ENCODE data around the gene SMIM21. TPM values are rescaled to one million over a fixed set of nuclear protein-coding genes. Genes with fewer than 3 reads are reported as not detected.
A peak's percentile ranks its signal among the peaks of the same experiment; 100 is the strongest.

The SMIM21 gene
- total RNA-seq, 2 experiments from 2014 or later = not detected

DNA sequence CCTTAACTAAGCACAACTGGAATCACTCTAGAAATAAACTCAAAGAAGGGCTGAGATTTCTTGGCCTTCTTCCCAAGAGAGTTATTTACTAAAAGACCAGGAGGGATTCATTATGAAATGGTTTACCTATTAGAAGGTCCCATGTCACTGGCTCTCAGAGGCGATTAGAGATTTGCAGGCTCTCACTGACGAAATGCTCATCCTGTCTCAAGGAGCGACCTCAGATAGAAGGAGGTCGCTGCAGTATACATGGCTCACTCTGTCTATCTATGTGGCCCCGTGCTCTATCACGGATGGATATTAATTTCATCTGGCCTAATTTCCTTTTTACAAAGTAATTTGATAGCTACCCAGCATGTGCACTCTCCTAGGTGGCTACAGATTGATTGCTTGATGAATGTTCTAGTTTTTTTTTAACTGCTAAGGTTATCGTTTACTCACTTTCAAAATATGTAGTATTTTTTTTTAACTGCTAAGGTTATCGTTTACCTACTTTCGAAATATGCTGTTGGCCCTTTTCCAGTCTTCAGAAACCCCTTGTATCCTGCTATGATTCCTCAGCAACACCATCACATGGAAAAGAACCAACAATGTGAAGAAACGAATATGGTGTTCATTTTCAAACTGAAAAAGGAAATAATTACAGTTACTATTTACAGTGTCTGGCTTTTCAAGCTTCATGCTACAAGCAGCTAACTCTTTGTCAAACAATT is 9.1 kb downstream of the SMIM21 start:
- Mint-ChIP-seq H3K27ac (no peak overlapping the region), H3K4me3 (no peak overlapping the region), H3K27me3 (peaks cover 8% of the 10 kb centered on the region), H3K36me3 (ENCODE audit: low read depth) (no peaks in the 10 kb centered on the region), H3K9me3 (ENCODE audit: low read depth) (no peaks in the 10 kb centered on the region), H3K4me1 (no peaks in the 10 kb centered on the region)
- DNase-seq (no peak), ATAC-seq (no peak)
- intact Hi-C loops (cut with DNase I, micrococcal nuclease) = no loop called here
- POLR2A ChIA-PET = no interaction called here
- CTCF ChIA-PET = no interaction called here

DNA sequence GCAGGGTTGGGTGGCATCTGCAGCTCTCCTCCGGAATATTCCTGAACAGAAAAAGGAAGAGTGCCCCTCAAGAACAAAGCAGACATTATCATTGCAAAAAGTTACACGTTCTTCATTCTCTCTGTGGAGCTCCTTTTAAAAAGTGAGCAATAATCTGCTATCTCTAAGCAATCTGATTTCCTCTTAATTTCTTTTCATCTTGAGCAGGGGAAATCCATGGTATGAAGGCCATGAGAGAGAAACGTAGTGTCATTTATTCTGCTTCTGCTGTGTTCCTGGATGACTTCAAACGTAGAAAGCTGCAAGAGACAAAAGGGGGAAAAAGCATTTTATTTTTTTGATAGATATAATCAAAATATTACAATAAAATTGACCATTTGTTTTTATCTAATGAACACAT is 16.9 kb downstream of the SMIM21 start:
- no peak overlapping the region for H3K4me3 Mint-ChIP-seq
- H3K4me1 Mint-ChIP-seq = peaks cover 24% of the 10 kb centered on the region
- H3K9me3 Mint-ChIP-seq (ENCODE audit: low read depth) = no peaks in the 10 kb centered on the region
- no peaks in the 10 kb centered on the region for H3K36me3 Mint-ChIP-seq (ENCODE audit: low read depth)
- H3K27ac Mint-ChIP-seq = no peak overlapping the region
- ATAC-seq = no peak
- no peak for DNase-seq
- H3K27me3 Mint-ChIP-seq = peaks cover 9% of the 10 kb centered on the region
- ChIA-PET POLR2A (no interaction called here), CTCF (interaction anchor here (0.7 to 1.2 kb wide), 2 partner anchors 9 to 1074 kb away, joined by 3 read pairs; no protein-coding TSS in a partner anchor)
- intact Hi-C loops (cut with DNase I, micrococcal nuclease) = no loop called here

DNA sequence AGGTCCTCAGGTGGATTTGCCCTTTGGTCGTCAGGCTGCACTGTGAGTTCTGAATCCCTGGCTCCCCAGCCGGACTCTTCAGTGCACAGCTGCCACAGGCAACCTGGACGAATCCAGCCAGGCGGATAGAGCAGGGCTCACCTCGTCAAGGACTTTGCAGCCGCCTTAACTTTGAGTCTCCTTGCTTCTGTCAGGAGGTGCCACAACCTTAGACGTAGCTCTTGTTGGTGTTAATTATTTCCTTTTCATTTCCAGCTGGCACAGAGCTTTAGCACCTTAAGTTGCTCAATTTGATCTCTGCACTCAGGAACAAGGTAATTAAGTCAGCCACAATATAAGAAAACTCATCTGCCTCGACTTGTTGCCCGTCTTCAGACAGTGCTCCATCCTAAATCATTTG is 17.7 kb downstream of the SMIM21 start:
- H3K4me1 Mint-ChIP-seq = peaks cover 24% of the 10 kb centered on the region
- intact Hi-C loops (cut with DNase I, micrococcal nuclease) = loop anchor here (2.0 kb wide), 1 partner anchor 199 kb away; the partner anchor contains the start of gene TSHZ1 (in 2 of the 2)

DNA sequence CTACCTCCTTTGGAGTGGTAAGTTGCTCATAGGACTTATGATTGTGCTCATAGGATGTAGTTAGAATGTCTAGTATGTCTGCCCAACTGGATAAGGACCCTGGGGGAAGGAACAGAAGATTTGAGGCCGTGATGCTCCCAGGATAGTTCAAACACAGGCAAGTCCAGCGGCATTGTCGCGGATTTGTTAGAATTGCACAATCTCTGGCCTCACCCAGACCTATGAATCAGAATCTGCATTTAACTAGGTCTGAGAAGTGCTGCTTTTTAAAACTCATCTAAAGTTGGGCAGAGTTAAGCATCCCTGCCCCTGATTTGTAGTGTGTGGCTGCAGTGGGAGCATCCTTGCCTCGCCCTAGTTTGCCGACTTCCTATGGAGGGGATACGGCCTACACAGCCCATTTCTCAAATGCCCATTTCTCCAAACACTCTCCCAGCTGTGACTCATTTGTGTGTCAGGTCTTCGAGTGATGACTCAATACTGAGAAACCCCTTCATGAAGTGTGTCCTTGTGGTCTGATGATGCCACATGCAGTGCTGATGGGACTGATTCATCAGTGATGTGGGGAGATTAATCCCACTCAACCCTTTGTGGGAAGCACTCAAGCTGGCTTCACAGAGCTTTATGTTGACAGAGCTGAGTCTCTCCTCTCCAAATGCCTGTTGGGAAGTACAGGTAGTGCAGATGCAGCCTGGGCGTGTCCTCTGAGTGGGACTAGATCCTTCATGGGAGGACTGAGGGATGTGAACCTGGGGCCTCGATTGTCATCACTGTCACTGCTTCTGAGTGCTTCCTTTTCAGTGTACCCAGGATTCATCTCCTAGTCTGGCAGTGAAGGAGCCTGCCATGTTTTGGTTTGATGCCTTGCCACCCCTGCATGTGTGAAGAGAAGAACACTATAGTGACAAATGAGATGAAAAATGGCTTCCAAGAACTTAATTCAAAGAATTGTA is 18.7 kb downstream of the SMIM21 start:
- ATAC-seq (peak; percentile 95), DNase-seq (peak; percentile 67)
- POLR2A ChIA-PET = no interaction called here
- Mint-ChIP-seq H3K4me1 (peaks cover 24% of the 10 kb centered on the region), H3K27ac (no peak overlapping the region), H3K27me3 (peaks cover 14% of the 10 kb centered on the region), H3K4me3 (no peak overlapping the region), H3K9me3 (ENCODE audit: low read depth) (no peaks in the 10 kb centered on the region), H3K36me3 (ENCODE audit: low read depth) (no peaks in the 10 kb centered on the region)
- CTCF ChIA-PET = interaction anchor here (1.0 kb wide), 1 partner anchor 198 kb away, joined by 3 read pairs; the partner anchor contains the start of gene TSHZ1
- intact Hi-C loops (cut with DNase I, micrococcal nuclease) = loop anchor here (1.0 to 2.0 kb wide), 2 partner anchors 198 to 338 kb away; partner anchors contain the start of gene TSHZ1 (in 2 of the 2)

More for the DNA sequence above, 17.7 kb downstream of the SMIM21 start:
- CTCF ChIA-PET = no interaction called here
- POLR2A ChIA-PET = no interaction called here
- H3K27ac Mint-ChIP-seq = no peak overlapping the region
- no peak for ATAC-seq
- H3K4me3 Mint-ChIP-seq = no peak overlapping the region
- H3K27me3 Mint-ChIP-seq = peaks cover 10% of the 10 kb centered on the region
- DNase-seq = no peak
- no peaks in the 10 kb centered on the region for H3K9me3 Mint-ChIP-seq (ENCODE audit: low read depth)
- H3K36me3 Mint-ChIP-seq (ENCODE audit: low read depth) = no peaks in the 10 kb centered on the region

DNA sequence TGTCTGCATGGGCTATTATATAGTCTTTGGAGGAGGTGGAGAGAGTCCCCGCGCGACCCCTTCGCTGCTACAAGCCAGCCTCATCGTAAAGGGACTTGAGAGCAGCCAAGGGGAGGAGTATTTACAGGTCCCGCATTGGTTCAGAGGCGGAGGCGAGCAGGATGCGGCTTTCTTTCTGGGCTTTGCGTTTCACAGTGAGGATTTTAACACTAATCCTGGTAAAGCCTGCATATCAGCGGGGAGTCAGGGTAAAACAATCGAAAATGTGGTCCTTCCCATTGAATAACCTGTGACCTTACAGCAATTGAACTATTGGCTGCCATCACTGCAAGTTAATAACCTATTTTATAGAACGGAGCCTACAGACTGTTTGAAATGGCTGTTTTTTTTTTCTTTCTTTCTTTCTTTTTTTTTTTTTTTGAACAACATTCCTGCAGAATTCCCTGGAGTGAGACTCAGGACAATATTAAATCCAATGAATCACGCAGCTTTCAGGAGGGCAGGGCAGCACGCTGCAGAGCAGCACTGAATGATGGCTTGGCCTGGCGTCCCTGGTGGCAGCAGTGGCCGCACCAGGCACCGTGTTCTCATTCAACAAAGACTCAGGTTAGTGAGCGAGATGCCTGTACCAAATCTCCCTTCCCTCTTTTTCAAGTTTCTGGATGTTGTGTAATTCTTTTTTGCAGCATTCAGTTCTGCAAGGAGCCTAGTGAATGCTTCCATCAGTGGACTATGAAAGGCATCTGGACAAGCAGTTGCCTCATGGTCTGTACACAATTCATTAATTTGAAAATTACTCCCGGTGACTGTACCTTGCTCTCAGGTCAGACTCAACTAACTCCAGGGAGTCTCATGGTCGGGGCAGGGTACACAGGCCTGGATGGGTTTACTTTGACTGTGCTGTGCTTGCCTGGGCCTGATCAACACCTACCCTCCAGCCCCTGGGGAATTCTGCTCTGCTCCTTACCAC is 19.8 kb downstream of the SMIM21 start:
- Mint-ChIP-seq H3K27ac (no peak overlapping the region), H3K27me3 (peaks cover 10% of the 10 kb centered on the region), H3K4me1 (peaks cover 24% of the 10 kb centered on the region), H3K4me3 (no peak overlapping the region), H3K9me3 (ENCODE audit: low read depth) (no peaks in the 10 kb centered on the region), H3K36me3 (ENCODE audit: low read depth) (no peaks in the 10 kb centered on the region)
- ChIA-PET POLR2A (no interaction called here), CTCF (no interaction called here)
- no peak for ATAC-seq
- DNase-seq = no peak
- intact Hi-C loops (cut with DNase I, micrococcal nuclease) = loop anchor here (1.0 to 2.0 kb wide), 2 partner anchors 197 to 336 kb away; partner anchors contain the start of gene TSHZ1 (in 2 of the 2)

DNA sequence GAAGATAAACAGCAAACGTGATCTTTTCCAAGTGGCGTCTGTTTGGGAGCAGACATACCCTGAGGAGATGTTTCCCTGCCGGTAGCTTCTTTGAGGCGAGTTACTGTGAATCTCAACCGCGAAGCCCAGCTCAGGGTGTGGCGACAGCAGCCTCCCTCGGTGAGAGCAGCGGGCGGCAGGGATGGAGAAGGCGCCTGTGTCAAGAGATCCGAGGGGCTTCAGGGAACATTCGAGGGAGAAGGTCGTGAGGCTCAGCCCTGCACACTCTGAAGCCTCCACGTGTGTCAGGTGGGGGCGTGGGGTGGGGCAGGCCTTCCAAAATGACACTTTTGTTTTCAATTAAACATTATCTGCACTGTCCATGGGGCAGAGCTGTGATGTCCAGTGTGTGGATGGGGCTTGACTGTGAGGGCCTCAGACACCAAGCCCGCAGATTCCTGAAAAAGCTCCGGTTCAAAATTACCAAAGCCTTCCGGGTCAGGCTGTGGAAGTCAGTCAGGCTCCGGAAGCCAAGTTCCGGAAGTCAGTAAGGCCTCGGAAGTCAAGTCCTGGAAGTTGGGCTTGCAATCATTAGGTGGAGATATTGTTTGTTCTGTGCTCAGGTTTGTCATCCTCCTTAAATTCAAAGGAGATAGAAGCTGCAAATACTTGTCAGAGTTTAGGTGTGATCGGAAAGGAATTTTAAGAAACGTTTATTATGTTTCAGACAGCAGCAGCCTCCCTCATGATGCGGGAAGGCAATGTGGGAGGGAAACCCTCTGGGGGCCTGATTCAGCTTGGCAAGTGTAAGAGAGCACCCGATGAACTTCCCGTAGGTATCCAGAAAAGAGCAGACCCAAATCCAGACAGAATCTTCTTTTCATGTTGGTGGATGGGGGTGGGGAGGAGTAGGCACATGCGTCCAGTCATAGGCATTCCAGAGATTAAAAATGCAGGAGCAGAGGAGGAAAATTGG is 20.7 kb downstream of the SMIM21 start:
- POLR2A ChIA-PET = no interaction called here
- H3K27me3 Mint-ChIP-seq = peaks cover 14% of the 10 kb centered on the region
- peaks cover 24% of the 10 kb centered on the region for H3K4me1 Mint-ChIP-seq
- no peak for DNase-seq
- H3K9me3 Mint-ChIP-seq (ENCODE audit: low read depth) = no peaks in the 10 kb centered on the region
- CTCF ChIA-PET = interaction anchor here (0.7 kb wide), 1 partner anchor 400 kb away, joined by 3 read pairs; no protein-coding TSS in a partner anchor
- intact Hi-C loops (cut with DNase I, micrococcal nuclease) = no loop called here
- H3K36me3 Mint-ChIP-seq (ENCODE audit: low read depth) = no peaks in the 10 kb centered on the region
- H3K4me3 Mint-ChIP-seq = no peak overlapping the region
- H3K27ac Mint-ChIP-seq = no peak overlapping the region
- ATAC-seq = no peak

DNA sequence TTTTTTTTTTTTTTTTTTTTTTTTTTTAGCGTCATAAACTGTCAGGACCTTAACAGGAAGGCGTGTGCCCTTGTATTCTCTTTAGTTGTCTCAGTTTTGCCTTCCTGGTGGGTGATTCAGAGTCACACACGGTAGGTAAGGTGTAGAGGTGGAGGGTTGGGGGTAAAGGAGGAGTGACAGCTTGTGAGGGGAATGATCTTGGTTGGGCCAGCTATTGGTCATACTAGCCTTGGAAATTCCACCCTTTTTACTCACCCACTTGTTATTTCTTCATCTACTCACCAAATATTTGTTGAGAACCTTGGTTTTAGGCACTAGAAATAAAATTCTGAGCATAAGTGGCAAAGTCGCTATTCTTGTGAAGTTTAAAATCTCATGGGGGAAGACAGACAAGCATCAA is 22.2 kb downstream of the SMIM21 start:
- ChIA-PET POLR2A (no interaction called here), CTCF (interaction anchor here (0.7 kb wide), 1 partner anchor 39 kb away, joined by 3 read pairs; no protein-coding TSS in a partner anchor)
- H3K27ac Mint-ChIP-seq = no peak overlapping the region
- H3K4me3 Mint-ChIP-seq = no peak overlapping the region
- intact Hi-C loops (cut with DNase I, micrococcal nuclease) = no loop called here
- peaks cover 16% of the 10 kb centered on the region for H3K27me3 Mint-ChIP-seq
- H3K9me3 Mint-ChIP-seq (ENCODE audit: low read depth) = no peaks in the 10 kb centered on the region
- no peak for ATAC-seq
- H3K36me3 Mint-ChIP-seq (ENCODE audit: low read depth) = no peaks in the 10 kb centered on the region
- peaks cover 17% of the 10 kb centered on the region for H3K4me1 Mint-ChIP-seq
- no peak for DNase-seq

DNA sequence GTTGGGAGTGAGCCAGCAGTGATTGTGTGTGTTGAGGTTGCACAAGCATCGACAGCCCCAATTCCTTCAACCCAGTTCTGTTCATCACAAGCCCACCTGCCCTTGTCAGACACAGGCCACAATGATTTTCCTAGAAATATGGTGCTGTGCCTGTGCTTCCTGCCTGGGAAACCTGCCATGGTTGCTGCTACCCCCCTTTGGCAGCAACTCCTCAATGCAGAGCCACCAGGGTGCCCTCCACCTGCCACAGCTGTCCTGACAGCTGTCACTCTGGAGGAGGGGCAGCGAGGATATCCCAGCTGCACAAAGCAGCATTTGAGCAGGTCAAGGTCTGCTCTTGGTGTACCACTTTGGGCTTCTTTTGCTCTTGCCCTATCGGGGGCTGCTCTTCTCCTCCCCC is 27.1 kb downstream of the SMIM21 start:
- Mint-ChIP-seq H3K4me1 (no peaks in the 10 kb centered on the region), H3K9me3 (ENCODE audit: low read depth) (no peaks in the 10 kb centered on the region), H3K36me3 (ENCODE audit: low read depth) (no peaks in the 10 kb centered on the region), H3K27me3 (peaks cover 20% of the 10 kb centered on the region), H3K4me3 (no peak overlapping the region), H3K27ac (no peak overlapping the region)
- intact Hi-C loops (cut with DNase I, micrococcal nuclease) = no loop called here
- no peak for ATAC-seq
- no peak for DNase-seq
- ChIA-PET POLR2A (no interaction called here), CTCF (no interaction called here)

DNA sequence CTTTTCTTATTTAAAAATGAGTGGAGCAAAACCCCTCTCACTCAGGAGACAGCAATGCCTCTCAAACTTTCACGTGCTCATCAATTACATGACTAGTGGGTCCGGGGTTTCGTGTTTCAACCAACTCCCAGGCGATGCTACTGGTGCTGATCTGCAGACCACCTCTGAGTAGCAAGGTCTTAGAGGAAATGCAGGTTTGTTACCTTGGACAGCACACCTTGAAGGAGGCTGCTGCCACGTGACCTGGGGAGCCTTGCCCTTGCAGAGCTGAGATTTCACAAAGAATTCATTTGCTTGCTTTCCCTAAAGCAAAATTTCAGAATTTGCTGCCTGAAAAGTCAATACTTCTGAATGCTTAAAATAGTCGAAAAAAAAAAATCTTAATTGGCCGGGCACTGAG is 32.4 kb downstream of the SMIM21 start:
- intact Hi-C loops (cut with DNase I, micrococcal nuclease) = no loop called here
- no peak overlapping the region for H3K4me3 Mint-ChIP-seq
- no peaks in the 10 kb centered on the region for H3K9me3 Mint-ChIP-seq (ENCODE audit: low read depth)
- ATAC-seq (no peak), DNase-seq (no peak)
- H3K4me1 Mint-ChIP-seq = no peaks in the 10 kb centered on the region
- peaks cover 21% of the 10 kb centered on the region for H3K27me3 Mint-ChIP-seq
- no peaks in the 10 kb centered on the region for H3K36me3 Mint-ChIP-seq (ENCODE audit: low read depth)
- no peak overlapping the region for H3K27ac Mint-ChIP-seq
- ChIA-PET CTCF (interaction anchor here (0.7 kb wide), 1 partner anchor 1070 kb away, joined by 3 read pairs; no protein-coding TSS in a partner anchor), POLR2A (no interaction called here)

DNA sequence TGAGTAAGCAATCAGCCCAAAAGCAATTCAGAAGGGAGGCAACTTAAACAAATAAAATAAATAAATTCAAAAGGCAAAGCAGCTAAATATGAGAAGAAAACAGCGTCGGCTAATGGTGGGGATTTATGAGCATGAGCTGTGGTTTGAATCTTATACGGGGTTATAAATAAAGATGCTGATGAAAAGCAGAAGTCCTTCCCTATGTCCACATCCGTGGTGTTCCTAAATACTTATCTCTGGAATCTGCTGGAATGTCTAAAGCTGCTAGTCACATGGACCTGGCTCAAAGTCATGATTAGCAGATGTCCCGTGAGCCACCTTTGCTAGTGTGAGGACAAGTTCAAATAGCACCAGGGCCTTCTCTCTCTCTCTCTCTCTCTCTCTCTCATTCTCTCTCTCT is 33.8 kb downstream of the SMIM21 start:
- H3K27ac Mint-ChIP-seq = no peak overlapping the region
- no peak for ATAC-seq
- no peak overlapping the region for H3K4me3 Mint-ChIP-seq
- no peaks in the 10 kb centered on the region for H3K4me1 Mint-ChIP-seq
- no peaks in the 10 kb centered on the region for H3K9me3 Mint-ChIP-seq (ENCODE audit: low read depth)
- intact Hi-C loops (cut with DNase I, micrococcal nuclease) = no loop called here
- peaks cover 17% of the 10 kb centered on the region for H3K27me3 Mint-ChIP-seq
- CTCF ChIA-PET = interaction anchor here (1.2 kb wide), 1 partner anchor 12 kb away, joined by 4 read pairs; no protein-coding TSS in a partner anchor
- no peak for DNase-seq
- POLR2A ChIA-PET = no interaction called here
- no peaks in the 10 kb centered on the region for H3K36me3 Mint-ChIP-seq (ENCODE audit: low read depth)

Data from activated CD4-positive, alpha-beta T cell treated with anti-CD3 and anti-CD28 coated beads for 36 hours (primary cell).